CMK (cell line): Measurements from ENCODE around the gene ATF7.
"Not testable (repeated sequence)": the region's sequence is repeated elsewhere in the genome, so short reads cannot be mapped to it uniquely, and the experiment has no call there.

Source experiments
- DNase-seq: peaks from one replicate; pipeline ENCODE4 v3.0.0-alpha.2; 2010; ENCODE audit warnings: low read depth

The ATF7 gene

GRCh38 chr12:53626702-53627169, 554 bp upstream of the ATF7 start:
- no peak for DNase-seq

- no peak for DNase-seq
Observed at GRCh38 chr12:53625373-53625945, 723 bp downstream of the ATF7 start.

- DNase-seq: no peak
Observed at GRCh38 chr12:53624956-53625355, 1.2 kb downstream of the ATF7 start.

GRCh38 chr12:53624458-53624857, 1.7 kb downstream of the ATF7 start:
- no peak for DNase-seq

GRCh38 chr12:53623548-53624385, 2.4 kb downstream of the ATF7 start:
- no peak for DNase-seq

GRCh38 chr12:53622724-53623123, 3.5 kb downstream of the ATF7 start:
- no peak for DNase-seq

GRCh38 chr12:53618275-53618674, 7.9 kb downstream of the ATF7 start:
- DNase-seq: no peak

- DNase-seq: no peak
Observed at GRCh38 chr12:53617700-53618099, 8.5 kb downstream of the ATF7 start.

GRCh38 chr12:53616950-53617349, 9.2 kb downstream of the ATF7 start:
- no peak for DNase-seq

GRCh38 chr12:53613821-53614220, 12.4 kb downstream of the ATF7 start:
- DNase-seq: no peak

- DNase-seq: no peak
Observed at GRCh38 chr12:53612978-53613377, 13.2 kb downstream of the ATF7 start.

- no peak for DNase-seq
Observed at GRCh38 chr12:53611304-53611703, 14.9 kb downstream of the ATF7 start.

- DNase-seq: not testable (repeated sequence)
Observed at GRCh38 chr12:53606688-53607087, 19.5 kb downstream of the ATF7 start.

GRCh38 chr12:53604581-53604980, 21.6 kb downstream of the ATF7 start:
- DNase-seq: no peak

GRCh38 chr12:53603804-53604203, 22.4 kb downstream of the ATF7 start:
- DNase-seq: no peak

- no peak for DNase-seq
Observed at GRCh38 chr12:53603196-53603595, 23.0 kb downstream of the ATF7 start.

- no peak for DNase-seq
Observed at GRCh38 chr12:53602176-53602864, 23.9 kb downstream of the ATF7 start.

- DNase-seq: no peak
Observed at GRCh38 chr12:53601296-53601847, 24.8 kb downstream of the ATF7 start.

- no peak for DNase-seq
Observed at GRCh38 chr12:53600490-53601295, 25.5 kb downstream of the ATF7 start.

- DNase-seq: no peak
Observed at GRCh38 chr12:53599579-53599978, 26.6 kb downstream of the ATF7 start.

GRCh38 chr12:53598971-53599370, 27.2 kb downstream of the ATF7 start:
- not testable (repeated sequence) for DNase-seq

GRCh38 chr12:53596920-53597363, 29.2 kb downstream of the ATF7 start:
- no peak for DNase-seq
